CD4-positive, CD25-positive, alpha-beta regulatory T cell (primary cell): ENCODE results near the gene ENG. TPM values are rescaled to one million over a fixed set of nuclear protein-coding genes. Genes with fewer than 3 reads are reported as not detected.

Source experiments
- ATAC-seq, 2 donors: fragments of 150-1000 bp; cut with Tn5 transposase; one replicate each; pipeline ENCODE4 v1.10.0; 2021; ENCODE audit warnings: low read depth in 2 of 2, moderate number of reproducible peaks in 2 of 2, moderate library complexity in 1 of 2
- DNase-seq, 3 donors: peaks; one replicate each; pipeline versions ENCODE4 v3.0.0 to v3.0.0-alpha.2; 2012 to 2022; ENCODE audit warnings: mixed read lengths in 1 of 3
- H3K27ac ChIP-seq: one replicate; pipeline ENCODE4 v1.7.0; 2013; ENCODE audit warnings: mild to moderate bottlenecking, low read length; ENCODE audit not compliant: insufficient read depth, poor library complexity, severe bottlenecking
- H3K27me3 ChIP-seq: one replicate; pipeline ENCODE4 v1.7.0; 2013; ENCODE audit warnings: low read length; ENCODE audit not compliant: control insufficient read depth, insufficient read depth
- H3K36me3 ChIP-seq: one replicate; pipeline ENCODE4 v1.7.0; 2013; ENCODE audit warnings: mild to moderate bottlenecking, low read length, moderate library complexity; ENCODE audit not compliant: control insufficient read depth, insufficient read depth
- H3K4me1 ChIP-seq: 2 replicates; pipeline ENCODE4 v1.7.0; 2013; ENCODE audit warnings: mild to moderate bottlenecking, low read length; ENCODE audit not compliant: insufficient read depth, control insufficient read depth, poor library complexity, severe bottlenecking
- H3K4me3 ChIP-seq: one replicate; pipeline ENCODE4 v1.7.0; 2013; ENCODE audit warnings: low read depth, mild to moderate bottlenecking, low read length, moderate library complexity
- H3K9me3 ChIP-seq, 2 experiments: 1 replicate in 1 of 2; 2 replicates in 1 of 2; pipeline ENCODE4 v1.7.0; 2013; ENCODE audit warnings: low read length in 2 of 2, mild to moderate bottlenecking in 1 of 2, moderate library complexity in 1 of 2; ENCODE audit not compliant: control insufficient read depth in 2 of 2
- H3K27ac Mint-ChIP-seq, 3 donors: one replicate each; pipeline ENCODE4 v1.8.0; 2020 to 2022; ENCODE audit warnings: mild to moderate bottlenecking in 3 of 3, mixed read lengths in 3 of 3, moderate library complexity in 2 of 3
- H3K27me3 Mint-ChIP-seq: one replicate; pipeline ENCODE4 v1.8.0; 2022; ENCODE audit warnings: mild to moderate bottlenecking, mixed read lengths
- H3K36me3 Mint-ChIP-seq: one replicate; pipeline ENCODE4 v1.8.0; 2020; ENCODE audit warnings: mixed read lengths
- H3K4me1 Mint-ChIP-seq, 4 donors: one replicate each; pipeline ENCODE4 v1.8.0; 2020 to 2022; ENCODE audit warnings: mixed read lengths in 4 of 4, mild to moderate bottlenecking in 1 of 4
- H3K4me3 Mint-ChIP-seq, 4 donors: one replicate each; pipeline ENCODE4 v1.8.0; 2020 to 2022; ENCODE audit warnings: mild to moderate bottlenecking in 4 of 4, mixed read lengths in 4 of 4, moderate library complexity in 3 of 4
- H3K9me3 Mint-ChIP-seq, 7 donors: one replicate each; pipeline ENCODE4 v1.8.0; 2020 to 2022; ENCODE audit warnings: mixed read lengths in 7 of 7, mild to moderate bottlenecking in 3 of 7, moderate library complexity in 2 of 7
- polyA plus RNA-seq, 4 donors: library from polyadenylated mRNA; unstranded; fragments of 300-500 nt; fragmentation: Illumina TruSeq; gene quantifications; one replicate each; pipeline ENCODE4 v1.2.3, GENCODE V29; 2021
- total RNA-seq: library from RNA; stranded (reverse); gene quantifications from one replicate; pipeline ENCODE4 v1.2.3, GENCODE V29; 2022

Gene ENG
- total and polyA plus RNA-seq, 5 donors from 2014 or later = 0.71 to 3.6 (median 1.9) TPM

DNA sequence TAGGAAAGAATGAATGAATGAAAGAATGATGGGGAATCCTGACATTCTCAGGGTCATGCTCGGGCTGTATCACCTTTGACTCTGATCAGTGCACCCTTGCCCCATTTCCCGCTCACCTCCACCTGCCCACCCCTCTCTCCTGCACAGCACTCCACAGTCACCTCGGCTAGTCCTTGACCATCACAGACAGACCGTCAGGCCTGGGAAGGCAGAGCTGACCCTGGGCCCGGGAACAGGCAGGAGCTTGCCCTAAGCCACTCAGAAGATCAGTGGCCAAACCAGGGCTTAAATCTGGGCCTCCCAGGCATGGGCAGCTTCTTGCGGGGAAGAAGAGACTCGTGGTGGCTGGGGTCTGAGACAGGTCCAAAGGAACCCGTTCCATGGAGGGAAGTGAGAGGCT lies 41.4 kb upstream of the ENG start:
- Histone ChIP-seq H3K27me3 (no peaks in the 10 kb centered on the region), H3K36me3 (peaks cover 46% of the 10 kb centered on the region), H3K4me1 (peaks cover 30% of the 10 kb centered on the region), H3K4me3 (no peak overlapping the region), H3K27ac (no peak overlapping the region), H3K9me3 (peaks cover 6 to 28% of the 10 kb centered on the region in 2 experiments)
- peaks cover 6 to 49% (median 11%) of the 10 kb centered on the region in 4 donors for H3K4me1 Mint-ChIP-seq
- peak overlapping the region in 2 of 4 donors; percentile 33 to 78 for H3K4me3 Mint-ChIP-seq
- DNase-seq (no peak), ATAC-seq (no peak)
- peaks cover 0 to 23% (median 0%) of the 10 kb centered on the region in 7 donors for H3K9me3 Mint-ChIP-seq
- H3K27me3 Mint-ChIP-seq = no peaks in the 10 kb centered on the region
- H3K36me3 Mint-ChIP-seq = peaks cover 44% of the 10 kb centered on the region
- peak overlapping the region in 1 of 3 donors; percentile 38 for H3K27ac Mint-ChIP-seq

DNA sequence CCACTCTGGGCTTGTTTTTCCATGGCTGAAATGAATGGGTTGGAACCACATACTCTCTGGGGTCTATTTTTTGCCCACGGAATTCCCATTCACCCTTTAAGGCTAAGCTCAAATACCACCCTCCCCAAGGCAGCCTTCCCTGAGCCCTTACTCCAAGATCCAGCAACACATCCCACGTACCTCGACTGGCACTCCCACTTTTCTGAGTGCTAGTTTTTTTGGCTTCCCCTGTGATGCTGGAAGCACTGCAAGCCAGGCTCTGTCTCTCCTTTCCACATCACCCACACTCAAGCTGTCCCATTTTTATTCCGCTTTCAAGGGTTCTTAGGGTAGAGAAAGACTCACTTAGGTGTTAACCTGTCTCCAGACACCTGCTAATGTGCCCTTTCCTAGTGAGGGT lies 38.9 kb upstream of the ENG start:
- Histone ChIP-seq H3K36me3 (peaks cover 60% of the 10 kb centered on the region), H3K9me3 (peaks cover 6 to 28% of the 10 kb centered on the region in 2 experiments), H3K4me1 (peaks cover 16% of the 10 kb centered on the region), H3K27ac (no peak overlapping the region), H3K27me3 (no peaks in the 10 kb centered on the region), H3K4me3 (no peak overlapping the region)
- peaks cover 5 to 42% (median 10%) of the 10 kb centered on the region in 4 donors for H3K4me1 Mint-ChIP-seq
- no peak for DNase-seq
- peak overlapping the region in 1 of 4 donors; percentile 60 for H3K4me3 Mint-ChIP-seq
- H3K27ac Mint-ChIP-seq = no peak overlapping the region
- H3K9me3 Mint-ChIP-seq = peaks cover 0 to 23% (median 0%) of the 10 kb centered on the region in 7 donors
- H3K36me3 Mint-ChIP-seq = peaks cover 50% of the 10 kb centered on the region
- H3K27me3 Mint-ChIP-seq = no peaks in the 10 kb centered on the region
- ATAC-seq = no peak

DNA sequence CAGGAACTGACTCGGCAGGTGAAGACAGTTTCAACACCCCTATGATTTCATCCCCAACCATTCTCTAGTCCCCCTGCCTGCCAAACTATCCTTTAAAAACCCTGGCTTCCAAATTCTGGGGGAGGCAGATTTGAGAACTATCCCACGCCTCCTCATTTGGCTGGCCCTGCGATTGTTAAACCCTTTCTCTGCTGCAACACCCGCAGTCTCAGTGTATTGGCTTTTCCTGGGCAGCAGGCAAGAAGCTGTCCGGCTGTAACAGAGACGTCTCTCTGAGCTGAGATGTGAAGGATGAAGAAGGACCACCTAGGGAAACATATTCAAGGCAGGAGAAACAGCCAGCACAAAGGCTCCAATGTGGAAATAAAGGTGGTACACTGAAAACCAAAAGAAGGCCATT lies 38.4 kb upstream of the ENG start:
- Histone ChIP-seq H3K4me3 (no peak overlapping the region), H3K4me1 (peaks cover 11% of the 10 kb centered on the region), H3K27ac (no peak overlapping the region), H3K9me3 (peaks cover 6 to 28% of the 10 kb centered on the region in 2 experiments), H3K36me3 (peaks cover 61% of the 10 kb centered on the region), H3K27me3 (no peaks in the 10 kb centered on the region)
- peak overlapping the region in 1 of 4 donors; percentile 73 for H3K4me3 Mint-ChIP-seq
- H3K27me3 Mint-ChIP-seq = no peaks in the 10 kb centered on the region
- peaks cover 51% of the 10 kb centered on the region for H3K36me3 Mint-ChIP-seq
- ATAC-seq (no peak), DNase-seq (no peak)
- H3K27ac Mint-ChIP-seq = peak overlapping the region in 2 of 3 donors; percentile 60 to 70
- peaks cover 4 to 38% (median 11%) of the 10 kb centered on the region in 4 donors for H3K4me1 Mint-ChIP-seq
- peaks cover 0 to 23% (median 0%) of the 10 kb centered on the region in 7 donors for H3K9me3 Mint-ChIP-seq

DNA sequence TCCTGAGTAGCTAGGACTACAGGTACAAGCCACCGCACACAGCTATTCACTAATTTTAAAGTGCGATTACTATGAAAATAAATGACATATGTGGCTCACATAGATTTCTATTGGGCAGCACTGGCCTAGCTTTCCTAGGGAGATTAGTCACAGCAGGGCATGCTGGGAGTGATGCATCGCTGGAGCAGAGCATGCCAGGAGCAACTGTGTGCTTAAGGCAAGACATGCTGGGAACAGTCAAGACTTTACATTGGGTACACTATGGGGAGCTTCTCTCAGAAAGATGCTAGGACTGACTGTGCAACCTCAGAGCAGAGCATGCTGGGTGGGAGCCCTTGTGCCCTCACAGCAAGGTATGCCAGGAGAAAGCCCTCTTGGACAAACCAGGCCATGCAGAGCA lies 35.6 kb upstream of the ENG start:
- no peaks in the 10 kb centered on the region for H3K27me3 ChIP-seq
- peaks cover 6 to 24% (median 11%) of the 10 kb centered on the region in 4 donors for H3K4me1 Mint-ChIP-seq
- no peaks in the 10 kb centered on the region for H3K27me3 Mint-ChIP-seq
- no peak overlapping the region for H3K4me3 ChIP-seq
- peaks cover 53% of the 10 kb centered on the region for H3K36me3 Mint-ChIP-seq
- H3K9me3 Mint-ChIP-seq = peaks cover 0 to 18% (median 0%) of the 10 kb centered on the region in 7 donors
- H3K27ac Mint-ChIP-seq = no peak overlapping the region
- no peak for ATAC-seq
- no peak overlapping the region for H3K4me3 Mint-ChIP-seq
- peaks cover 3 to 20% of the 10 kb centered on the region in 2 experiments for H3K9me3 ChIP-seq
- H3K36me3 ChIP-seq = peaks cover 77% of the 10 kb centered on the region
- peaks cover 3% of the 10 kb centered on the region for H3K4me1 ChIP-seq
- no peak overlapping the region for H3K27ac ChIP-seq
- DNase-seq = no peak

DNA sequence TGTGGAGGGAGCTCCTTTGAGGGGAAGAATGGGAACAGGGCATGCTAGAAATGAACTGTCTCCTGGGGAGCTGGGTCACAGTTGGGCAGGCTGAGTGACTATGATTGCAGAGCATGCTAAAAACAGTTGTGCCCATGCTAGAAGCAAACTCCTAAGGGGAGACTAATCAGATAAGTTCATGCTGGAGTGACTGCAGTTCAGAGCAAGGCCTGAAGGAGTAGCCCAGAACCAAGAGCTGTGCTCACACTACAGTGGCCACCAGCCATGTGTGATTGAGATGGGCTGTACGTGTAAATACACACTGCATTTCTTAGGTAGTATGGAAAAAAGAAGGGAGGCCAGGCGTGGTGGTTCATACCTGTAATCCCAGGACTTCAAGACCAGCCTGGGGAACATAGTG lies 33.3 kb upstream of the ENG start:
- Histone ChIP-seq H3K36me3 (peaks cover 58% of the 10 kb centered on the region), H3K27ac (no peak overlapping the region), H3K4me3 (no peak overlapping the region), H3K27me3 (no peaks in the 10 kb centered on the region), H3K9me3 (no peaks in the 10 kb centered on the region), H3K4me1 (peaks cover 3% of the 10 kb centered on the region)
- DNase-seq = no peak
- peak overlapping the region in 1 of 3 donors; percentile 48 for H3K27ac Mint-ChIP-seq
- peaks cover 6 to 23% (median 8%) of the 10 kb centered on the region in 4 donors for H3K4me1 Mint-ChIP-seq
- no peak overlapping the region for H3K4me3 Mint-ChIP-seq
- H3K27me3 Mint-ChIP-seq = no peaks in the 10 kb centered on the region
- no peak for ATAC-seq
- peaks cover 35% of the 10 kb centered on the region for H3K36me3 Mint-ChIP-seq
- peaks cover 0 to 3% (median 0%) of the 10 kb centered on the region in 7 donors for H3K9me3 Mint-ChIP-seq

DNA sequence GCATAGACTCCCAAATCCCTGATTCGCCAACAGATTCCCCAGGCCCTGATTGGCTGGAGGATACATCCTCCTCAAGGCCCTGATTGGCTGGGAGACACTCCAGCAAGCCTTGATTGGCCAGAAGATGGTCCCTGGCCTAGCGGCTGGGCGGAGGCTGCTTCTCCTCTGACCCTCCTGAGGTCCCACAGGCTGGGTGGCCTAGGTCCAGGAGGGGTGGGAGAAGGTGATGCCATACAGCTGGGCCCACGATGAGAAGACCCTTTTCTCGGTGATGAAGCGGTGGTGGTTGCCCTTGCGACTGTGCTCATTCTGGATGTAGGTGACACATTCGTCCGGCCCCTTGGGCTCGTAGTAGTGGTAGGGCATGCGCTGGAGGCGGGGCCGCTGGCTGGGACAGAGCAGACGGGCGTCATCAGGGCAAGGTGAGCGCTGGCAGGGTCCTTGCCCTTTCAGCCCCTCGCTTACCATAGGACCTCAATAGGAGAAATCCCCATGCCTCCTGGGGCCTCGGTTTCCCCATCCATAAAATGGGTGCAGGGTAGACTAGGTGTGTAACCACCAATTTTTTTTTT lies 32.0 kb upstream of the ENG start:
- Histone ChIP-seq H3K36me3 (peaks cover 50% of the 10 kb centered on the region), H3K4me1 (peaks cover 3% of the 10 kb centered on the region), H3K27me3 (no peaks in the 10 kb centered on the region), H3K27ac (no peak overlapping the region), H3K4me3 (no peak overlapping the region), H3K9me3 (no peaks in the 10 kb centered on the region)
- DNase-seq (no peak), ATAC-seq (no peak)
- Mint-ChIP-seq H3K36me3 (peaks cover 29% of the 10 kb centered on the region), H3K4me3 (no peak overlapping the region), H3K9me3 (no peaks in the 10 kb centered on the region), H3K4me1 (peaks cover 0 to 22% (median 6%) of the 10 kb centered on the region in 4 donors), H3K27me3 (no peaks in the 10 kb centered on the region), H3K27ac (peak overlapping the region in 1 of 3 donors; percentile 62)

DNA sequence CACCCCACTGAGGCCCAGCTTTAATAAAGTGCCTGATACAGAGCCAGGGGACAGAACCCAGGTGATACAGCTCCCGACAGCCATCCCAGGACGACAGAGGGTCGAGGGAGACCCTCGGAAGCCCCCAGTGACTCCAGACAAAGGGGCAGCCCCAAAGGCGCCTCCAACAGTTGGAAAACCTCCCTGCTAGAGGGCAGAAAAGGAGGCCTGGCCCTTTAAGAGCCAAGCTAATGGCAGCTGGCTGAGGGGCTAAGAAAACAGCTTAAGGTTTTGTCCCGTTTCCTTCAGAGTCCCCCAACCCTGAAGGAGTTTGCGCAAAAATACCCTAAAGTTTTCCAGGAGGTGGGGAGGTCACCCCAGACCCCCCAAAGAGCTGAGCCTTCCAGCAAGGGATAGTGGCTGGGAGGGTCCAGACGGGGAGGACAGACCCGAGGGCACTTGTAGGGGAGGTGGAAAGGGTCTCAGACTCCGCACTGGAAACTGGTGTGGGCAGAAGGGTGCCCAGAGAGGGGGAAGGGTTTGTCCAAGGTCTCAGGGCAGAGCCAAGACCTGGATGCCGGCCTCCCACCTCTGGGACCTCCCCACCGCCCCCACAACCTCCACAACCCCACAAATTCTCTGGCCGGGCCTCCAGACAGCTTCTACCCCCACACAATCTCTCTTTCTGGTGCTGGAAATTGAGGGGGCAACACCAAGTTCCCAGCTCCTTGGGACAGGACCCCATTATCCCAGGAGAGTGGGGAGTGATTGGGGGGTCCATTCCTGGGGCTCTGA lies 31.2 kb upstream of the ENG start:
- Histone ChIP-seq H3K4me3 (no peak overlapping the region), H3K27me3 (no peaks in the 10 kb centered on the region), H3K9me3 (no peaks in the 10 kb centered on the region), H3K36me3 (peaks cover 45% of the 10 kb centered on the region), H3K27ac (no peak overlapping the region), H3K4me1 (peaks cover 3% of the 10 kb centered on the region)
- Mint-ChIP-seq H3K27ac (peak overlapping the region in 2 of 3 donors; percentile 59 to 90), H3K27me3 (no peaks in the 10 kb centered on the region), H3K4me1 (peaks cover 0 to 18% (median 6%) of the 10 kb centered on the region in 4 donors), H3K9me3 (no peaks in the 10 kb centered on the region), H3K4me3 (no peak overlapping the region), H3K36me3 (peaks cover 29% of the 10 kb centered on the region)
- no peak for ATAC-seq
- no peak for DNase-seq
